Measurements from ENCODE around the gene RASSF4. TPM values are rescaled to one million over a fixed set of nuclear protein-coding genes. Genes with fewer than 3 reads are reported as not detected.

Gene RASSF4
- total and polyA plus RNA-seq, 2 donors from 2014 or later, result 76.4 to 83.1 TPM

GRCh38 chr10:44997105-44997748 lies 37.6 kb downstream of the RASSF4 start:
- no peaks in the 10 kb centered on the region for H3K9me3 ChIP-seq (ENCODE audit: control insufficient read depth in 2 of 3, insufficient read depth in 1 of 3, low read length in 3 of 3)
- TF ChIP-seq CTCF (IDR thresholded peaks at IDR 0.05; ENCODE audit: borderline replicate concordance, extremely low read depth, insufficient read depth), result no peak
- H3K9ac ChIP-seq (ENCODE audit: low read length in 3 of 3), result peak overlapping the region in 1 of 3 donors; percentile 63
- peaks cover 0 to 5% (median 2%) of the 10 kb centered on the region in 3 donors for H3K36me3 ChIP-seq (ENCODE audit: control insufficient read depth in 2 of 3, insufficient read depth in 3 of 3, low read length in 3 of 3)
- peaks cover 0 to 40% (median 35%) of the 10 kb centered on the region in 3 donors for H3K4me1 ChIP-seq (ENCODE audit: control insufficient read depth in 2 of 3, insufficient read depth in 2 of 3, low read depth in 1 of 3, low read length in 3 of 3)
- H3K4me3 ChIP-seq (ENCODE audit: low read length in 3 of 3), result peak overlapping the region in 1 of 3 donors; percentile 42
- peak overlapping the region; percentile 94 for H3K27ac ChIP-seq (ENCODE audit: low read depth in 2 of 2, low read length in 2 of 2)
- no peaks in the 10 kb centered on the region for H3K27me3 ChIP-seq (ENCODE audit: control insufficient read depth, insufficient read depth, low read length)
- FAIRE-seq (no peak), DNase-seq (no peak)
- intact Hi-C loops (cut with DNase I), result no loop called here

GRCh38 chr10:44998146-44998631 lies 38.6 kb downstream of the RASSF4 start:
- no peak for TF ChIP-seq CTCF (IDR thresholded peaks at IDR 0.05; ENCODE audit: borderline replicate concordance, extremely low read depth, insufficient read depth)
- intact Hi-C loops (cut with DNase I), result no loop called here
- H3K9me3 ChIP-seq (ENCODE audit: control insufficient read depth in 2 of 3, insufficient read depth in 1 of 3, low read length in 3 of 3), result no peaks in the 10 kb centered on the region
- H3K9ac ChIP-seq (ENCODE audit: low read length in 3 of 3), result no peak overlapping the region
- no peaks in the 10 kb centered on the region for H3K27me3 ChIP-seq (ENCODE audit: control insufficient read depth, insufficient read depth, low read length)
- peaks cover 2 to 40% (median 35%) of the 10 kb centered on the region in 3 donors for H3K4me1 ChIP-seq (ENCODE audit: control insufficient read depth in 2 of 3, insufficient read depth in 2 of 3, low read depth in 1 of 3, low read length in 3 of 3)
- H3K36me3 ChIP-seq (ENCODE audit: control insufficient read depth in 2 of 3, insufficient read depth in 3 of 3, low read length in 3 of 3), result no peaks in the 10 kb centered on the region
- H3K27ac ChIP-seq (ENCODE audit: low read depth in 2 of 2, low read length in 2 of 2), result no peak overlapping the region
- H3K4me3 ChIP-seq (ENCODE audit: low read length in 3 of 3), result no peak overlapping the region
- DNase-seq, result no peak
- no peak for FAIRE-seq

- Histone ChIP-seq H3K9ac (ENCODE audit: low read length in 3 of 3) (peak overlapping the region; percentile 52 to 82 (median 76)), H3K36me3 (ENCODE audit: control insufficient read depth in 2 of 3, insufficient read depth in 3 of 3, low read length in 3 of 3) (peaks cover 0 to 15% (median 3%) of the 10 kb centered on the region in 3 donors), H3K27me3 (ENCODE audit: control insufficient read depth, insufficient read depth, low read length) (no peaks in the 10 kb centered on the region), H3K27ac (ENCODE audit: low read depth in 2 of 2, low read length in 2 of 2) (peak overlapping the region; percentile 94 to 97), H3K9me3 (ENCODE audit: control insufficient read depth in 2 of 3, insufficient read depth in 1 of 3, low read length in 3 of 3) (no peaks in the 10 kb centered on the region), H3K4me3 (ENCODE audit: low read length in 3 of 3) (peak overlapping the region; percentile 56 to 86 (median 69)), H3K4me1 (ENCODE audit: control insufficient read depth in 2 of 3, insufficient read depth in 2 of 3, low read depth in 1 of 3, low read length in 3 of 3) (peaks cover 2 to 36% (median 28%) of the 10 kb centered on the region in 3 donors)
- peak in 4 of 5 donors; percentile 58 to 93 (median 80) for DNase-seq
- intact Hi-C loops (cut with DNase I), result no loop called here
- no peak for TF ChIP-seq CTCF (IDR thresholded peaks at IDR 0.05; ENCODE audit: borderline replicate concordance, extremely low read depth, insufficient read depth)
- no peak for FAIRE-seq
Measured at GRCh38 chr10:45000138-45000751, 40.6 kb downstream of the RASSF4 start.

Measured in kidney (tissue), 14 donors.